ENCODE results near the gene GCK. TPM values are rescaled to one million over a fixed set of nuclear protein-coding genes. Genes with fewer than 3 reads are reported as not detected.
A peak's percentile ranks its signal among the peaks of the same experiment; 100 is the strongest.

Gene GCK
- total and polyA plus RNA-seq, 2 of the 13 experiments (the other 11 are each of a cell fraction or from before 2014, with no cell fraction given) = not detected

GRCh38 chr7:44218418-44219201 is 29.4 kb upstream of the GCK start (continued):
- peak; percentile 24; the same call in 1 of the 2 replicates for TF ChIP-seq CSRNP1 (CRISPR knock-in tag; IDR thresholded peaks at IDR 0.05)
- TF ChIP-seq BRCA1 (CRISPR knock-in tag; IDR thresholded peaks at IDR 0.05) = no peak
- TF ChIP-seq TFAP4 (IDR thresholded peaks at IDR 0.05; ENCODE audit: borderline replicate concordance, low read depth) = 0 out of 2 replicates have a peak, but pooled peaks have one; percentile 10
- no peak for TF ChIP-seq AGO2 (optimal IDR thresholded peaks at IDR 0.05; ENCODE audit: low read depth, low read length)
- TF ChIP-seq ZNF546 (CRISPR knock-in tag; conservative IDR thresholded peaks at IDR 0.05) = 0 out of 2 replicates have a peak, but pooled peaks have one; percentile 36
- TF ChIP-seq IKZF1 (IDR thresholded peaks at IDR 0.05) = no peak
- TF ChIP-seq HOXA7 (CRISPR knock-in tag; IDR thresholded peaks at IDR 0.05) = no peak
- TF ChIP-seq SAP130 (CRISPR knock-in tag; IDR thresholded peaks at IDR 0.05; ENCODE audit: low read depth) = peak; percentile 29
- no peak for TF ChIP-seq FOXP1 (IDR thresholded peaks at IDR 0.05)
- TF ChIP-seq FOXP1 (CRISPR knock-in tag; IDR thresholded peaks at IDR 0.05) = no peak
- TF ChIP-seq MYC (CRISPR knock-in tag; IDR thresholded peaks at IDR 0.05; ENCODE audit: borderline replicate concordance) = 0 out of 2 replicates have a peak, but pooled peaks have one; percentile 35
- peak; percentile 63 for TF ChIP-seq ZNF687 (CRISPR knock-in tag; IDR thresholded peaks at IDR 0.05)
- 0 out of 2 replicates have a peak, but pooled peaks have one; percentile 19 for TF ChIP-seq SP5 (CRISPR knock-in tag; IDR thresholded peaks at IDR 0.05; ENCODE audit: borderline replicate concordance, low read depth)
- no peak for TF ChIP-seq SP1 (IDR thresholded peaks at IDR 0.05)
- 0 out of 2 replicates have a peak, but pooled peaks have one; percentile 24 for TF ChIP-seq SP1 (CRISPR knock-in tag; IDR thresholded peaks at IDR 0.05)
- TF ChIP-seq HNRNPLL (IDR thresholded peaks at IDR 0.05; ENCODE audit: low read depth, low read length, poor library complexity, severe bottlenecking) = peak; percentile 12
- TF ChIP-seq ETV5 (CRISPR knock-in tag; IDR thresholded peaks at IDR 0.05; ENCODE audit: borderline replicate concordance) = peak; percentile 19; the same call in 1 of the 2 replicates
- TF ChIP-seq PATZ1 (CRISPR knock-in tag; IDR thresholded peaks at IDR 0.05) = peak; percentile 85
- TF ChIP-seq KLF12 (CRISPR knock-in tag; IDR thresholded peaks at IDR 0.05; ENCODE audit: borderline replicate concordance) = no peak
- TF ChIP-seq NAIF1 (CRISPR knock-in tag; IDR thresholded peaks at IDR 0.05; ENCODE audit: borderline replicate concordance) = no peak
- no peak for TF ChIP-seq ATF4 (CRISPR knock-in tag; IDR thresholded peaks at IDR 0.05)

All from HepG2 (cell line).